HL-60 (cell line): ENCODE data around the gene GALNT17.

Source experiments
- POLR2AphosphoS5 ChIP-seq: IDR thresholded peaks from 2 replicates; pipeline ENCODE4 v1.6.1; 2012; ENCODE audit warnings: low read depth
- TF ChIP-seq, protein P1 (sequence below): IDR thresholded peaks from one replicate; pipeline ENCODE4 v1.5.1; 2011; ENCODE audit warnings: low read length, control low read depth, inconsistent platforms; ENCODE audit not compliant: insufficient read depth
- TF ChIP-seq, protein P2 (sequence below): IDR thresholded peaks from 2 replicates; pipeline ENCODE4 v1.6.1; 2012; ENCODE audit warnings: low read depth; ENCODE audit not compliant: insufficient replicate concordance

DNA sequence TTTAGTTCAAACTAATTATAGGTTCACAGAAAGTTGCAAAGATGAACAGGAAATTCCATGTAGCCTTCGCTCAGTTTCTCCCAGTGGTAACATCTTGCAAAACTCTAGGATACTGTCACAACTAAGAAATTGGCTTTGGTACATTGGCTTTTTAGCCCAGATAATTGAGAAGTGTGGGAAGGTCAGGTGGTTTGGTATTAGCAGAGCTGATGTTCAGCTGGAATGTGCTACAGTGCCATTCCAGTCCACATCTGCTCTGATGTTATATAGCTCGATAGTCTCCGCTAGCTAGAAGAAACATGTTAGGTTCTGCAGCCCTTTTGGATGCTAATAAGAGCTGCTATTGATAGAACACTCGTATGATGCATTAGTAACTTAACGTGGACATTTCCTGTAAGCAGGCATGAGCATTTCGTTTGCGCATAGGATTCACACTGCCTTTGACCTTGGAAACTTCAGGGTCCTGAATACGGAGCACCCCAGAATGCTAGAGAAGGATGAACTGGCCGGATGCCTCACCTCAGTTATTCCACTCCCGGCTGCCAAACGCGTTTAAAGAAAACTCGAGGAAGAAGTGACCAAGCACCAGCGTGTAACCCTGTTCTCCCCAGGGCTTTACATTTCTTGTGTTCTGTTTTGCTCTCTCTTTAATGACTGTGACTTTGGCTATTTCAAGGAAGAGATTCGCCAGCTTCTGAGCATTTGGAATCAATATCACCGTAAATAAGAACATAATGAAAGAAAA is 271.4 kb downstream of the GALNT17 start:
- TF ChIP-seq, protein P1, sequence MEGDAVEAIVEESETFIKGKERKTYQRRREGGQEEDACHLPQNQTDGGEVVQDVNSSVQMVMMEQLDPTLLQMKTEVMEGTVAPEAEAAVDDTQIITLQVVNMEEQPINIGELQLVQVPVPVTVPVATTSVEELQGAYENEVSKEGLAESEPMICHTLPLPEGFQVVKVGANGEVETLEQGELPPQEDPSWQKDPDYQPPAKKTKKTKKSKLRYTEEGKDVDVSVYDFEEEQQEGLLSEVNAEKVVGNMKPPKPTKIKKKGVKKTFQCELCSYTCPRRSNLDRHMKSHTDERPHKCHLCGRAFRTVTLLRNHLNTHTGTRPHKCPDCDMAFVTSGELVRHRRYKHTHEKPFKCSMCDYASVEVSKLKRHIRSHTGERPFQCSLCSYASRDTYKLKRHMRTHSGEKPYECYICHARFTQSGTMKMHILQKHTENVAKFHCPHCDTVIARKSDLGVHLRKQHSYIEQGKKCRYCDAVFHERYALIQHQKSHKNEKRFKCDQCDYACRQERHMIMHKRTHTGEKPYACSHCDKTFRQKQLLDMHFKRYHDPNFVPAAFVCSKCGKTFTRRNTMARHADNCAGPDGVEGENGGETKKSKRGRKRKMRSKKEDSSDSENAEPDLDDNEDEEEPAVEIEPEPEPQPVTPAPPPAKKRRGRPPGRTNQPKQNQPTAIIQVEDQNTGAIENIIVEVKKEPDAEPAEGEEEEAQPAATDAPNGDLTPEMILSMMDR, result no peak
- TF ChIP-seq POLR2AphosphoS5, result no peak
- TF ChIP-seq, protein P2, sequence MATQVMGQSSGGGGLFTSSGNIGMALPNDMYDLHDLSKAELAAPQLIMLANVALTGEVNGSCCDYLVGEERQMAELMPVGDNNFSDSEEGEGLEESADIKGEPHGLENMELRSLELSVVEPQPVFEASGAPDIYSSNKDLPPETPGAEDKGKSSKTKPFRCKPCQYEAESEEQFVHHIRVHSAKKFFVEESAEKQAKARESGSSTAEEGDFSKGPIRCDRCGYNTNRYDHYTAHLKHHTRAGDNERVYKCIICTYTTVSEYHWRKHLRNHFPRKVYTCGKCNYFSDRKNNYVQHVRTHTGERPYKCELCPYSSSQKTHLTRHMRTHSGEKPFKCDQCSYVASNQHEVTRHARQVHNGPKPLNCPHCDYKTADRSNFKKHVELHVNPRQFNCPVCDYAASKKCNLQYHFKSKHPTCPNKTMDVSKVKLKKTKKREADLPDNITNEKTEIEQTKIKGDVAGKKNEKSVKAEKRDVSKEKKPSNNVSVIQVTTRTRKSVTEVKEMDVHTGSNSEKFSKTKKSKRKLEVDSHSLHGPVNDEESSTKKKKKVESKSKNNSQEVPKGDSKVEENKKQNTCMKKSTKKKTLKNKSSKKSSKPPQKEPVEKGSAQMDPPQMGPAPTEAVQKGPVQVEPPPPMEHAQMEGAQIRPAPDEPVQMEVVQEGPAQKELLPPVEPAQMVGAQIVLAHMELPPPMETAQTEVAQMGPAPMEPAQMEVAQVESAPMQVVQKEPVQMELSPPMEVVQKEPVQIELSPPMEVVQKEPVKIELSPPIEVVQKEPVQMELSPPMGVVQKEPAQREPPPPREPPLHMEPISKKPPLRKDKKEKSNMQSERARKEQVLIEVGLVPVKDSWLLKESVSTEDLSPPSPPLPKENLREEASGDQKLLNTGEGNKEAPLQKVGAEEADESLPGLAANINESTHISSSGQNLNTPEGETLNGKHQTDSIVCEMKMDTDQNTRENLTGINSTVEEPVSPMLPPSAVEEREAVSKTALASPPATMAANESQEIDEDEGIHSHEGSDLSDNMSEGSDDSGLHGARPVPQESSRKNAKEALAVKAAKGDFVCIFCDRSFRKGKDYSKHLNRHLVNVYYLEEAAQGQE, result no peak
